GM18861 (cell line): Measurements from ENCODE around the gene GPHA2.
"Not testable (repeated sequence)": the region's sequence is repeated elsewhere in the genome, so short reads cannot be mapped to it uniquely, and the experiment has no call there.

Experiments
- ATAC-seq: cut with Tn5 transposase; IDR thresholded peaks from one replicate; pipeline ENCODE4 v1.9.1; 2021; ENCODE audit not compliant: unreplicated experiment

Gene GPHA2, protein sequence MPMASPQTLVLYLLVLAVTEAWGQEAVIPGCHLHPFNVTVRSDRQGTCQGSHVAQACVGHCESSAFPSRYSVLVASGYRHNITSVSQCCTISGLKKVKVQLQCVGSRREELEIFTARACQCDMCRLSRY

DNA sequence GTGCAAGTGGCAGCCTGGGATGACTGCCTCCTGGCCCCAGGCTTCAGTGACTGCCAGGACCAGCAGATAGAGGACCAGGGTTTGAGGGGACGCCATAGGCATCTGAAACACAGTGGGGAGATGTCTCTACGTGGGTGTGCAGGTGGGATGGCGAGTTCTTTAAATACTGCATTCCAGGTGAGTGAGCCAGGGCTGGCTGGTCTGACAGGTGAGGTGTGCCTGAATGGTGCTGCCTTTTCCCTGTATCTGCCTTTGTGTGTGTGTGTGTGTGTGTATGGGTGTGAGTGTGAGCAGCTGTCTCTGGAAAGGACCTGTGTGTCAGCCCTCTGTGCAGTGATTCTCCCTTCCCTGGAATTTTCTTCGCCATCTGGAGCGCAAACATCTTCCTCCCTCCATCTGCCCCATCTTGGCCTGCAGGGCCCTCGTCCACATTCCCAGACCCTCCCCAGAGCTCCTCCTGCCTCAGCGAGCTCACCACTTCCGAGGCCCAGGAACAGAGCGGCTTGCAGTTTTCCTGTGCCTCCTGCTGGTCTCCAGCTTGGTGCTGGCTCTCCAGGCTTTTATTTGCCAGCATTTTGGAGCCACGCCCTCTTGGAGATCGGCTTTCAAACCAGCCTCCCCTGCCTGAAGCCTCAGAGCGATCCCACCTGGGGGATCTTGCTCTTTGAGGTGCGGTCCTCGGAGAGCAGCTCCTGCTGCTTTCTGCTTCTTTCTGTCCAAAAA is at the start of gene GPHA2:
Gene GPHA2, minus strand, starts transcription at position 535 of the 723 bp plus-strand sequence. Its CDS starts 433 bp downstream, at position 102.
- ATAC-seq, result no peak

DNA sequence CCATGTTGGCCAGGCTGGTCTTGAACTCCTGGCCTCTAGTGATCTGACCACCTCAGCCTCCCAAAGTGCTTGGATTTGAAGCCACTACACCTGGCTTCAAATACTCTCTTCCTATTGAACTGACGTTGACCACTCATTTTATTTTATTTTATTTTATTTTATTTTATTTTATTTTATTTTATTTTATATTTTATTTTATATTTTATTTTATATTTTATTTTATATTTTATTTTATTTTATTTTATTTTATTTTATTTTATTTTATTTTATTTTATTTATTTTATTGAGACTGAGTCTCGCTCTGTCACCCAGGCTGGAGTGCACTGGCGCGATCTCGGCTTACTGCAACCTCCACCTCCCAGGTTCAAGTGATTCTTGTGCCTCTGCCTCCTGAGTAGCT is 47.6 kb upstream of the GPHA2 start:
- not testable (repeated sequence) for ATAC-seq

DNA sequence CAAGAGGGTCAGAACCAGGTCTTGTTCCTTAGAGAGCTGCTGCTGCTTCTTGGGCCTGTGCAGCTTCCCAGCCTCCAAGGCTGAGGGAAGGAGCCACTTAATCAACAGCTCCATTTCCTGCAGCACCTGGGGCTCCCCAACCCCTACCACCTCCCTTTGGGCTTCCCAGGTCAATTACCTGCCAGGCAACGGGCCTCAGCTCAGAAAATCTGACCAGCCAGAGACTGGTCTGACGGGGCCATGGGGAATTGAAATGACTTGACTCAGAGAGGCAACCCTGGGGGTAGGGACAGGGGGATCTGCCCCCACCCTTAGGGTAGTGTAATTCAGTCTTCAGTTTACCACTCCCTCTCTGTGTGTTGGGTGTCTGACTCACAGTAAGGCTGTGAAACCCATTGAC is 41.0 kb upstream of the GPHA2 start:
- no peak for ATAC-seq

DNA sequence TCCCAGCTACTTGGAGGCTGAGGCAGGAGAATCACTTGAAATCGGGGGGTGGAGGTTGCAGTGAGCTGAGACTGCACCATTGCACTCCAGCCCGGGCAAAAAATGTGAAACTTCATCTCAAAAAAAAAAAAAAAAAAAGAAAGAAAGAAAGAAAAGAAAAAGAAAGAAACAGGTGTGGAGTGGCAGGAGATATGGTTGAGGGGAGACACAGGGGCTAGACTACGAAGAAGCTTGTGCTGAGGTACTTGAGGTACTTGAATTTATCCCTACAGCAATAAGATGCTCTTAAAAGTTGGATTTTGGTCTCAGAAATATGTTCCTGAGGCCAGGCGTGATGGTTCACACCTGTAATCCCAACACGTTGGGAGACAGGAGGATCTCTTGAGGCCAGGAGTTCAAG is 38.4 kb upstream of the GPHA2 start:
- no peak for ATAC-seq

DNA sequence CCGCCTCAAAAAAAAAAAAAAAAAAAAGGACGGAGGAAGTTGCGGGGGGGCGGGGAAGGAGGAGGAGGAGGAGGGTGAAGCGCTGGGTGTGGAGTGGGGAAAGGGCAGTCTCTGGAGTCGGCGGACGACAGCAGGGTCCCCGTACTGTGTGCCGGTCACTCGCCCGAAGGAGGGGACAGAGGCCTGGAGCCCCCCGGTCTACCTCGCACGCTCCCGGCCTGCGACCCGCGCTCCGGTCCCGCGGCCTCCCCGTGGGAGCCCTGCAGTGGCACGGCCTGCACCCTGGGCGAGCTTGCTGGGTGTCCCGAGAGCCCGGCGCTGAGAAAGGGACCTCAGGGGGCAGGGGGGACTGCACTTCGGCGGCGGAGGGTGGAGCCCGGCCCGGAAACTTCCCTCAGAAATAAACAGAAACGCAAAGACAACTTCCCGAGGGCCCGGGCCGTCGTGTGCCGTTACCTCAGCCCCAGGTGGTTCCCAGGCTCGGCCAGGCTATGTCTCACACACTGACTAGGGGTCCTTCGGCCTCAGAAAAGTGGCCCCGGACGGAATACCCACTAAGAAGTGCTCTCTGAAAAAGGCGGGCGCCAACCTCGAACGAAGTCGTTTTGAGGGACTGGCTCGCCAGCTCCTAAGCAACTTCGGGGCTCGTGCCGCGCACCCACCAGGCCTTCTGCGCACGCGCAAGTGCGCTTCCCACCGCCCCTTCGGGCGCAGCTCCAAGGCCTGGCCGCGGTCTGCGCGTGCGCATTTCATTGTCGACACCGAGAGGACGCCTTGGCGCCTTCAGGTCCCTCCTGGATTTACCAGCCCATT is 35.9 kb upstream of the GPHA2 start, which contains the start of gene MAJIN:
Gene MAJIN, minus strand, starts transcription at position 688 of the 813 bp plus-strand sequence. CDS start 12,703 bp downstream, outside the sequence.
- no peak for ATAC-seq

DNA sequence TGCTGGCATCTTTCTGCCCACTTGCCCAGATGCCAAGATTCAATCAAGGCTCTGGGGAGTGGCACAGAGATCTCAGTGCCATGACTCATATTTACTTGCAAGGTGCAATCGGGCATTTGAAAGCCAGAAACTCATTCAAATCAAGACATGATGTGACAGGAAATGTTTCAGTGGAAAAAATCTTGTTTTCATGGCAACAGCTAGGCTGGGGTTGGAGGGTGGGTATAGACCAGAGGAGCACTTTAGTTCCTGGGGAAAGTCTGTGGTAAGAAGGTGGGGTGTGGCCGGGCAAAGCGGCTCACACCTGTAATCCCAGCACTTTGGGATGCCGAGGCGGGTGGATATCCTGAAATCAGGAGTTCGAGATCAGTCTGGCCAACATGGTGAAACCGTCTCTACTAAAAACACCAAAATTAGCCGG is 35.0 kb upstream of the GPHA2 start:
- ATAC-seq, result no peak

DNA sequence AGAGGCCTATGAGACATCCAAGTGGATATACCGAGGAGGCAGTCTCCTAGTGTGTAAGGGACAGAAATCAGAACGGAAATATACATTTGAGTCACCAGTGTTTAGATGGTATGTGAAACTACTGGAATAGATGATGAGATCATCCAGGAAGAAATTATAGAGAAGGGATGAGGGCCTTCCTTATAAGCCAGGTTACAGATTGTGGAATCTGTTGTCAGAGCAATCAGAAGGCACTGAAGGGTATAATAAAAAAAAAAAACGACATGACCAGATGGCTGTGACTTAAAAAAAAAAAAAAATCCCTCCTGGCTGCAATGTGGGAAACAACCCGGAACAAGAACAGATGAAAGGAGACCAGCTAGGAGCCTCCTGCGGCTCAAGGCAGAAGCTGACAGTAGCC is 33.5 kb upstream of the GPHA2 start:
- no peak for ATAC-seq

DNA sequence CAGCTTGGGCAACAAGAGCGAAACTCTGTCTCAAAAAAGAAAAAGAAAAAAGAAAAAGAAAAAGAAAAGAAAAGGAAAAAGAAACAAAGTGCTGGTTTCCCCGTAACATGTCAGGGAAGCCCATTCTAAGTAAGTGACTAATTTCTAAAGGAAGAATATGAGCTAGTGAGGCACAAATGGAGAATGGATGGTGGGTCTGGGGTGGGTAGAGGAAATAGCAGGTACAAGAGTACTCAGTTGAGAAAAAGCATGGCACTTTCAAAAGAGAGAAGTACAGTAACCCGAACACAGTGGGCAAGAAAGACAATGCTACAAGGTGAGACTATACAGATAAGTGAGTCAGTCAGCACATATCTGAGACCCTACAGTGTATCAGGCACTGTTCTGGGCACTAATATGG is 31.7 kb upstream of the GPHA2 start:
- ATAC-seq, result no peak

DNA sequence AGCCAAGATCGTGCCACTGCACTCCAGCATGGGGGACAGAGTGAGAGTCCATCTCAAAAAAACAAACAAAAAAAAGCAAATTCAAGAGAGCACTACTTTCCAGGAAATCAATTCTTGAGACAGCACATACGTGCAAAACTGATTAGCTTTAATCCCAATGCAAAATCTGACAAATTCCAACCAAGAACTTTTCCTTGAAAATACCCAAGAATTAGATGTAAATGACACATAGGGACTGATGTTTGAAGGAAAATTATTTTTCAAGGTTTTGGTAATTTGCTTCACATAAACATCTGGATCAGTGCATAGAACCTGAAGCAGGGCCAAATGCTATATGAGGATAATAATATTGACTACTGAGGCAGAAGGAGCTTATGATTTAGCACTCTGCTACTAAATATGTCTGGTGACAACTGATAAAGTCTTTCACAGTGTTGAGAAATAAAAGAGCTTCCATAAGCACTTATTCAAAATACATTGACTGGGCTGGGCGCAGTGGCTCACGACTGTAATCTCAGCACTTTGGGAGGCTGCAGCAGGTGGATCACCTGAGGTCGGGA is 27.5 kb upstream of the GPHA2 start:
- no peak for ATAC-seq

DNA sequence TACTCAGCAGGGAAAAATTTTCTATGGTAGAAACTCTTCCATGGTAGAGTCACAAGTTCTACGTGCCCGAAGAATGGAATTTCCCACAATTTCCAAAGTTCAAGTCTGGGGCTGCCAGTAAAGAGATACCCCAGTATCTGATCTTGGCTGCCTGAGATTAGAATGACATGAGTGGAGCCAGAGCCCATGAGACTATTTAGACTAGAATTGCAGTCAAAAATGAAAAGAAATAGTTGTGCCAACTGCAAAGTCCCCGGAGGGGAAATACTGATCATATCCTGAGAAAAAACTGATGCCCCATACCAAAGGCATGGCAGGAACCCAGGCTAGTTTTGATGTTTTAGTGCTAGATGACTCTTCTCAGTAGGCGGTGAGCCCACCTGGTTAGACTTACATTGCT is 25.0 kb upstream of the GPHA2 start:
- no peak for ATAC-seq

DNA sequence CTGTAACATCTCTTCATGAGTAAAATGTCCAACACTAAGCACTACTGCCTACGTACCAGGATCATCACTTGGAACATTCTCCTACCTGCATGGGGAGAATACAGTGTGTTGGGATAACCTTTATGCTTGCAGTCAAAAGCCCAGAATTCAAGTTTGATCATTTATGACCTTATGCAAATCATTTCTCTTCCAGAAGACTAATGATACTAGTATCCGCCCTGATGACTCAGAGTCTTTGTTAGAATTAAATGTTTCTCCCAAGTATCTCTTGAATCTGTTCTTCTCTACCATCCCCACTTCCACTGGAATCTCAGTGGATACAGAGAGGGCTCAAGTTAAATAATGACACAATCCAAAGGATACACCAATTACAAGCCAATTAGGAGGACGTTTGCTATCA is 23.8 kb upstream of the GPHA2 start:
- no peak for ATAC-seq

DNA sequence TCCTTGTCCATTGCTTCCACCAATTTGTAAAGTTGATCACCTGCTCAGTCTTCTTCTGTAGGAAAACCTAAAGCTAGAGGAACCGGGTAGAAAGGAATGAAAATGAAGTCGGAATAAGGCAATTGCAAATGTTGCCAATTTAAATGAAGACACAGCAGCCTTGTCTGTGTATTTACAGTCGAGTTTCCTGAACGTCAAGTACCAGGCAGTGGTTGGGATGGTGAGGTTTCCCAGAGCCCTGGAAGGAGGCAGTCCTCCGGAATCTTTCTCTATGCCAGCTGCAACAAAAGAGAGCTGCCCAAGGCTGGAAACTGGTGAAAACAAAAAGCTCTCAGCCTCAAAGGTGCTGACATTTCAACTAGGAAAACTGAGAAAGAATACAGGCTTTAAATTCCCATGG is 18.5 kb upstream of the GPHA2 start:
- no peak for ATAC-seq

DNA sequence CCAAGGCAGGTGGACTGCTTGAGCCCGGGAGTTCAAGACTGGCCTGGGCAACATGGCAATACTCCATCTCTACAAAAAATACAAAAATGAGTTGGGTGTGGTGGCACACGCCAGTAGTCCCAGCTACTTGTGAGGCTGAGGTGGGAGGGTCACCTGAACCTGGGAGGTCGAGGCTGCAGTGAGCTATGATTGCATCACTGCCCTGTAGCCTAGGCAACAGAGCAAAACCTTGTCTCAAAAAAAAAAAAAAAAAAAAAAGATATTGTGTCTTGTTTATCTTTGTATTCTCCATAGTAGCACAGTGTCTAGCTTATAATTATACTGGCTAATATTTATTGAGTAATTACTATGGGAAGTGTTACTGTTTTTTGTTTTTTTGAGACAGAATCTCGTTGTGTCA is 15.8 kb upstream of the GPHA2 start:
- no peak for ATAC-seq

DNA sequence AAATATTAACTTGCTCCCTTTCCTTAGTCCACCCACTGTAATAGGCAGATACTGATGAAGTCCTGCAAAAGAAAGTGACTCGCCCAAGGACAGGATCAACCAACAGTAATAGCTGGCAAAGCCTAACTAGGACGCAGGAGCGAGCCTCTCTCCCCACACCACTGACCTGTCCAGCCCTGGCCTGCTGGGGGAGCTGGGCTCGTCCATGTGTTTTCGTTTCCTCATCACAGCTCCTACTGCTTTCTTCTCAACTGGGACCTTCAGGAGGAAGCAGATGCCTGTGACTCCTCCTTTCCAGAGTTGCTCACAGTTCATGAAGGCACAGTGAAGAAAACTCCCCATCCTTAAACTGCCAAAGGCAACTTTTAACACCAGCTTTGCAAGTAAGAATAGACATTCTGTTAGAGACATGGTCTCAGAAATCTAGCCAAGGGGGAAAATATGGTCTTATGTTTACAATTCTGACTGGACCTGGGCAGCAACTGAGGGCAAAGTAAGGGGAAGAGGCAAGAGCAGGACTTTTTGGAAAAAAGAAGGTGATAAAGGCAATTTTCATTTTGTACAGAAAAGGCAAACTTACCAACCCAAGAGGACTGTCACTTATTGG is 11.6 kb upstream of the GPHA2 start:
- ATAC-seq, result no peak

DNA sequence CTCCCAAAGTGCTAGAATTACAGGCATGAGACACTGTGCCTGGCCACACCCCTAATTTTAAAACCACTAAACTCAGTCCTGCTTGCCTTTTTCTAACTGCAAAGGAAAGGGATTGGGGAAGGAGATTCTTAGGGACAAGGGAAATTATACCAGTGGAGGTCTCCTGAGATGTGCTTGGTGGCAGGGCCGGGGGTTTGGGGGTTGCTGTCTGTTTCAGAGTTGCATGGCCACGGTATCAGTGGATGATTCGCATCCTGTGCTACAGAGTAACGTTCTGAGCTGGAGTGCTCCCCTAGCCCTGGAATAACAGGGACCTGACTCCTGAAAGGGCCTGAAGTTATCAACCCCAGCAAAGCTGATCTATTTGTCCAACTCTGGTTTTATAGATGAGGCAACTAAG is 846 bp upstream of the GPHA2 start:
- no peak for ATAC-seq

DNA sequence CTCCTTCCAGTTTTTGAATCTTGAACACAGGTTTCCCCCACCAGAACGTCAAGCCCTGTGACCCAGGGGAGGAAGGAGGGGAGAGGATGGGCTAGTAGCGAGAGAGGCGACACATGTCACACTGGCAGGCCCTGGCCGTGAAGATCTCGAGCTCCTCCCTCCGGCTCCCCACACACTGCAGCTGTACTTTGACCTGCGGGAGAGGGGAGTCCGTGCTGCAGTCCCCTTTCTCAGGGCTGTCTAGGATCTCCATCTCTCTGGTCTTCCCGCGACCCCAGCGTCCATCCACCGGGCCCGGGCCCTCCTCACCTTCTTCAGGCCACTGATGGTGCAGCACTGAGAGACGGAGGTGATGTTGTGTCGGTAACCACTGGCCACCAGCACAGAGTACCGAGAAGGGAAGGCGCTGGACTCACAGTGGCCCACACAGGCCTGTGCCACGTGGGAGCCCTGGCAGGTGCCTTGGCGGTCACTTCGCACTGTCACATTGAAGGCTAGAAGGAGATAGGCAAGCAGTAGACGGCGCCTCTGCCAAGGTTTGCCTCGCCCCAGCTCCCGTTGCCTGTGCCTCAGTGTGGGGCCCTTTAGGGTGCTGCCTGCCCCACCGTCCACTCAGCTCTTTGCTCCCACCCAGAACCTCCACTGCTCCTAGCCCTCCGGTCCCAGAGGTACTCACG is 873 bp downstream of the GPHA2 start:
- no peak for ATAC-seq

DNA sequence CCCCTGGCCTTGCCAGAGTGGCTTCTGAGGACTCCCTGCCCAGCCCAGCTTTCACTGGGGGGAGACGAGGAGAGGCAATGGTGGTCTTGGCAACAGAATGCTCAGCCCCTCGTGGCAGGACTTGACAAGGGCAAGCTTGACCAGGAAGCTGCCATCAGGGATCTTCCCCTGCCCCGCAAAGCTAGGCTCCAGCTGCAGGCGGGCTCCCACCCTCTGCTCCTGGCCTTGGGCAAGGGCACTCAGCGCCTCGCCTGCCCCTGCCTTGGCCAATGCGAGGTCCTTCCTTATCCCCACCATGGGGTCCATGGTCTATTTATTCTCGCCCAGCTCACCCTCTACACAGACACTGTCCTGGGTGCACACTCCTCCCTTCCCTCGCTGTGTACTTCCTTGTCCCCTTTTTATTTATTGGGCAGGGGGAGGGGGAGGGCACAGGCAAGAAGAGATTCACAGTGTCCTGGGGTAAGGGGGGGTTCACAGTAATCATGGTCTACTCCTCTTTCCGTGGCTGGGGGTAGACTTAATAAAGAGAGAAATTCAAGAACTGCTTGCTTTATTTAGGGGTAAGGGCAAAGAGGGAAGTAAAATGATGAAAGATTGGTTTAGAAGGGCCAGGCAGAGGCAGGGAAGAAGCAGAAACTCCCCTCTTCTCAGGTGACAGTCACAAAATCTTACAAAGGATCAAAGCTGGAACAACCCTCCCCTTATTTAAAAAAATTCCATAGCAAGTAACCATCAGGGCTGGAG is 1.6 kb downstream of the GPHA2 start:
- no peak for ATAC-seq

DNA sequence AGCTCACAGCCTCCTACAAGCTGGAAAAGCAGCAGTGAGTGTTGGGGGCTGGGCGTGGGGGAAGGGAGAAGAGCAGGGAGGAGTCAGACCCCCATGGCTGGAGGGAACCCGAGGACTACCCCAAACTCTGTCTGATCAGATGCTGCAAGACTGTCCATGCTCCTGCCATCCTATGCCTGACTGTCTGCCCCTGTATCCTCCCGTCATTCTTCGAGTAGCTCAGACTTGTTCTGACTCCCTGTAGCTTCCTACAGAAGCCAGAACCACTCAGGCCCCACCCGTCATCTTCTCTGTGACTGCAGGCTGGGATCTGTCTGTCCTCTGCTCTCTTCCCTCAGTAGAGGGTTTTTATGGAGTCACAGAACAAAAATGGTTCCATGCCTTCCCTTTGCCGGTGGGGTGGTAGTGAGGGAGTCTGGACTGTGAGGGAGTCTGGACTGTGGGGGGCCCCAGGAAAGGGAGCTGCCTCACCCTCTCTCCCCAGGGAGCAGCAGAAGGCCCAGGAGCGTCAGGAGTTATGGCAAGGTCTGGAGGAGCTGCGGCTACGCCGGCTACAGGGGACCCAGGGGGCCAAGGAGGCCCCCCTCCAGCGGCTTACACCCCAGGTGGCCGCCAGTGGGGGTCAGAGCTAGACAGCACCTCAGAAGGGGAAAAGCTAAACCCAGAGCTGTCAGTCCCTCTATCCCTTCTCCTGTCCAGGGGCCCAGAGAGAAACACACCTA is 2.3 kb downstream of the GPHA2 start:
- ATAC-seq, result no peak

DNA sequence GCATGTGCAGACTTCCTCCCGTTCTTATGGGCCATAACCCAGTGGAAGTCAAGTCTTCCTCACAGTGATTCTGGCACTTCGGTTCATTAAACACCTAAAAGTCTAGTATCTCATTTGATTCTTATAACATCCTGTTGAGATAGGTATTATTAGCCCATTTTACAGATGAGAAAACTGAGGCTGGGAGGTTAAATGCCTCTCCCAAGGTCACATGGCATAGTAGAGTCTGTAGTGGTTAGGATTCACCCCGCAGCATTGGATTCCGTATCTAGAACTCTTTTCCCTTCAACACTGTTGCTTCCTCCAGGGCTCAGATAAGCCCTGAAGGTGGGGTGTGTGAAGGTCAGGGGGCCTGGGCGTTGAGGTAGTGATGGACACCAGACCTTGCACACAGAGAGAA is 3.4 kb downstream of the GPHA2 start:
- ATAC-seq, result no peak
